NT2/D1 (cell line): ENCODE measurements around the gene THEM4.

Source experiments
- DNase-seq: peaks from one replicate; pipeline ENCODE4 v3.0.0-alpha.2; 2011; ENCODE audit warnings: low read depth, low spot score
- H3K27me3 ChIP-seq: 2 replicates; pipeline ENCODE4 v1.6.0; 2011; ENCODE audit warnings: mild to moderate bottlenecking; ENCODE audit not compliant: insufficient read length, insufficient read depth
- H3K36me3 ChIP-seq: 2 replicates; pipeline ENCODE4 v1.6.1; 2011; ENCODE audit warnings: mild to moderate bottlenecking, low read length, mixed read lengths; ENCODE audit not compliant: insufficient read depth, insufficient read length
- H3K4me1 ChIP-seq: 2 replicates; pipeline ENCODE4 v1.5.1; 2011; ENCODE audit not compliant: insufficient read depth, insufficient read length
- H3K4me3 ChIP-seq: 2 replicates; pipeline ENCODE4 v1.5.1; 2011; ENCODE audit warnings: low read depth; ENCODE audit not compliant: insufficient read length
- H3K9ac ChIP-seq: 2 replicates; pipeline ENCODE4 v1.6.0; 2011; ENCODE audit warnings: low read depth; ENCODE audit not compliant: insufficient read length
- H3K9me3 ChIP-seq: 2 replicates; pipeline ENCODE4 v1.5.1; 2011; ENCODE audit warnings: mild to moderate bottlenecking, low read length; ENCODE audit not compliant: insufficient read depth
- SUZ12 ChIP-seq: IDR thresholded peaks from 2 replicates; pipeline ENCODE4 v1.6.1; 2011; ENCODE audit not compliant: insufficient read length, insufficient read depth; ENCODE audit errors: extremely low read depth
- YY1 ChIP-seq: IDR thresholded peaks from 2 replicates; pipeline ENCODE4 v1.6.1; 2011; ENCODE audit not compliant: insufficient read length, insufficient read depth
- ZNF274 ChIP-seq: IDR thresholded peaks from 2 replicates; pipeline ENCODE4 v1.6.1; 2011; ENCODE audit warnings: mild to moderate bottlenecking, low read depth, low read length

Gene THEM4

DNA sequence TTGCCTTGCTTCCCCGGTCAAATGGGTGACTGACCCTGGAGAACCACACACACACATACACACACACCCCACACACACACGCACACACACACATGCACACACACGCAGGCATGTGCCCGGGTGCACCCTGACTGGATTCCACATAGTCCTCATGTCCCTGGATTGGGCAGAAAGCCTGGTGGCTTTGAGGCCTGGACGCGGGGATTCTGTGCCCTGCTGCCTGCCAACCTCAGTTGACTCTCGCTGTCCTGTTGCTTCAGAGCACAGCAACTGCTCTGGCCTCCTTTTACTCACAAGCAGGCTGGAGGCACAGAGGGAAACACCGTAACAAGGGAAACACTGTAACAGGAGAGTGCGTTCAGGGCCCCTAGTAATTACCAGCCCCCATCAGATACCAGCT is 84.1 kb downstream of the THEM4 start:
- no peak for TF ChIP-seq ZNF274
- no peak for TF ChIP-seq SUZ12
- TF ChIP-seq YY1: no peak
- Histone ChIP-seq H3K36me3 (no peaks in the 10 kb centered on the region), H3K4me1 (peaks cover 45% of the 10 kb centered on the region), H3K27me3 (no peaks in the 10 kb centered on the region), H3K9ac (no peak overlapping the region), H3K4me3 (no peak overlapping the region), H3K9me3 (no peaks in the 10 kb centered on the region)
- DNase-seq: no peak
